Spleen (tissue), 11 donors: ENCODE data around the gene NAB1. TPM values are rescaled to one million over a fixed set of nuclear protein-coding genes. Genes with fewer than 3 reads are reported as not detected.

Experiments used
- DNase-seq: peaks from one replicate; pipeline ENCODE4 v3.0.0-alpha.2; 2020
- H3K27ac ChIP-seq, 8 donors: fragments of 200-600 bp; sonication (generic) in 7 of 8; 1 replicate in 4 of 8; 2 replicates in 4 of 8; pipeline versions ENCODE4 v1.5.0 to v1.8.0; 2016 to 2021; ENCODE audit warnings: inconsistent platforms in 4 of 8, mild to moderate bottlenecking in 4 of 8, moderate library complexity in 1 of 8
- H3K27me3 ChIP-seq, 7 donors: fragments of 200-600 bp; sonication (generic) in 6 of 7; replicated peaks in 1 of 7; 1 replicate in 4 of 7; 2 replicates in 3 of 7; pipeline versions ENCODE4 v1.5.0 to v1.8.0; 2016 to 2021; ENCODE audit warnings: inconsistent platforms in 3 of 7, mild to moderate bottlenecking in 1 of 7
- H3K36me3 ChIP-seq, 6 donors: fragments of 200-600 bp; sonication (generic) in 5 of 6; 1 replicate in 4 of 6; 2 replicates in 2 of 6; pipeline versions ENCODE4 v1.5.0 to v1.8.0; 2016 to 2021; ENCODE audit warnings: inconsistent platforms in 2 of 6
- H3K4me1 ChIP-seq, 6 donors: fragments of 200-600 bp; sonication (generic) in 5 of 6; 1 replicate in 3 of 6; 2 replicates in 3 of 6; pipeline versions ENCODE4 v1.5.0 to v1.8.0; 2016 to 2021; ENCODE audit warnings: inconsistent platforms in 3 of 6
- H3K4me3 ChIP-seq, 8 donors: fragments of 200-600 bp; sonication (generic) in 7 of 8; 1 replicate in 4 of 8; 2 replicates in 4 of 8; pipeline versions ENCODE4 v1.5.0 to v1.8.0; 2016 to 2021; ENCODE audit warnings: inconsistent platforms in 4 of 8, mild to moderate bottlenecking in 4 of 8, moderate library complexity in 2 of 8
- H3K9me3 ChIP-seq, 8 donors: fragments of 200-600 bp; sonication (generic) in 7 of 8; 1 replicate in 4 of 8; 2 replicates in 4 of 8; pipeline versions ENCODE4 v1.5.0 to v1.8.0; 2016 to 2021; ENCODE audit warnings: inconsistent platforms in 4 of 8
- CTCF ChIP-seq, 11 experiments: fragments of 200-600 bp in 7 of 11; fragments of 450-650 bp in 4 of 11; sonication (generic) in 4 of 11; IDR thresholded peaks in 8 of 11; conservative IDR thresholded peaks in 3 of 11; 1 replicate in 7 of 11; 2 replicates in 4 of 11; pipeline versions ENCODE4 v1.4.0 to v1.8.0; 2016 to 2021; ENCODE audit warnings: antibody characterized with exemption in 11 of 11, inconsistent platforms in 4 of 11, mild to moderate bottlenecking in 1 of 11
- POLR2A ChIP-seq, 3 donors: fragments of 450-650 bp; IDR thresholded peaks; one replicate each; pipeline ENCODE4 v1.5.1; 2017; ENCODE audit warnings: antibody characterized with exemption in 3 of 3, mild to moderate bottlenecking in 1 of 3
- POLR2AphosphoS5 ChIP-seq, 3 donors: sonication (generic); formaldehyde crosslinking; IDR thresholded peaks; one replicate each; pipeline ENCODE4 v1.5.1; 2017; ENCODE audit warnings: antibody characterized with exemption in 3 of 3
- whole genome bisulfite sequencing, 5 donors: extraction: QIAGEN DNeasy Blood & Tissue Kit in 3 of 5; methylation state at CpG; one replicate each; pipeline versions ENCODE4 v1.1.5 to v1.1.7; 2013 to 2018; 5-methylcytosine and 5-hydroxymethylcytosine counted together
- intact Hi-C: fragments of 100-400 bp; cut with DNase I; formaldehyde crosslinking; loops from one replicate; pipeline ENCODE4 v1.15.0; 2023; ENCODE audit warnings: low total_unique reads
- polyA plus RNA-seq, 3 donors: library from polyadenylated mRNA; stranded (reverse); fragments of 200-250 nt; gene quantifications; one replicate each; pipeline ENCODE4 v1.2.1, GENCODE V29; 2013
- total RNA-seq, 7 donors: library from RNA; depleted of rRNA in 3 of 7; stranded (reverse); fragments of >200 nt in 3 of 7; fragmentation: NEBNext Ultra II Directional in 4 of 7; extraction: Animal tissue kit (Norgen Biotek cat#: 25700) in 4 of 7; gene quantifications; one replicate each; pipeline versions ENCODE4 v1.1.0 to v1.2.1, GENCODE V29; 2016 to 2021
- donor health status: healthy with polysubstance abuse.
- donor health status: DM: no; HTN: no; CAD: no; lungs with moderate emphysema.
- donor health status: DM: no; HTN: no; CAD: no.
- donor health status: Bipolar disorder and iron deficiency.
- donor health status: healthy.
- donor health status: DM: no; HTN: no; CAD: no.
- donor health status: DM: yes; HTN: yes; CAD: no.

The NAB1 gene
- total and polyA plus RNA-seq, 10 donors: 8.8 to 44.7 (median 27.9) TPM

GRCh38 chr2:190648289-190649034 is 421 bp upstream of the NAB1 start:
- Histone ChIP-seq H3K9me3 (no peaks in the 10 kb centered on the region), H3K27ac (peak overlapping the region; percentile 59 to 98 (median 94)), H3K4me3 (peak overlapping the region; percentile 54 to 96 (median 86)), H3K36me3 (no peaks in the 10 kb centered on the region), H3K4me1 (peaks cover 11 to 58% (median 36%) of the 10 kb centered on the region in 6 donors), H3K27me3 (no peaks in the 10 kb centered on the region)
- peak; percentile 96 for DNase-seq
- TF ChIP-seq POLR2A (IDR thresholded peaks at IDR 0.05) (peak in 1 of 3 donors; percentile 53), POLR2AphosphoS5 (IDR thresholded peaks at IDR 0.05) (peak; percentile 59 to 79 (median 76)), CTCF (IDR thresholded peaks at IDR 0.05 in 8 of 11, conservative IDR thresholded peaks at IDR 0.05 in 3 of 11) (no peak)
- intact Hi-C loops: loop anchor here (10.0 kb wide), 1 partner anchor 114 kb away; the partner anchor contains the start of gene NEMP2
- WGBS, 5 donors: 0 to 1% (median 1%) methylated on average over 44 to 77 of the region's 78 CpGs

GRCh38 chr2:190649798-190650390 is 1.0 kb downstream of the NAB1 start:
- no peak for TF ChIP-seq POLR2A (IDR thresholded peaks at IDR 0.05)
- no peak for TF ChIP-seq CTCF (IDR thresholded peaks at IDR 0.05 in 8 of 11, conservative IDR thresholded peaks at IDR 0.05 in 3 of 11)
- TF ChIP-seq POLR2AphosphoS5 (IDR thresholded peaks at IDR 0.05): no peak
- Histone ChIP-seq H3K4me3 (peak overlapping the region; percentile 80 to 96 (median 91)), H3K36me3 (no peaks in the 10 kb centered on the region), H3K9me3 (no peaks in the 10 kb centered on the region), H3K27me3 (no peaks in the 10 kb centered on the region), H3K4me1 (peaks cover 11 to 73% (median 43%) of the 10 kb centered on the region in 6 donors), H3K27ac (peak overlapping the region; percentile 84 to 98 (median 94))
- intact Hi-C loops: loop anchor here (10.0 kb wide), 1 partner anchor 115 kb away; the partner anchor contains the start of gene NEMP2
- no peak for DNase-seq
- 0 to 1% (median 1%) methylated on average over 15 of the region's 15 CpGs for WGBS, 5 donors

GRCh38 chr2:190651413-190651812 is 2.5 kb downstream of the NAB1 start:
- 81 to 92% (median 89%) methylated on average over 2 of the region's 2 CpGs for WGBS, 5 donors

More at GRCh38 chr2:190651413-190651812, 2.5 kb downstream of the NAB1 start:
- Histone ChIP-seq H3K27ac (no peak overlapping the region), H3K9me3 (no peaks in the 10 kb centered on the region), H3K36me3 (no peaks in the 10 kb centered on the region), H3K4me1 (peaks cover 11 to 86% (median 52%) of the 10 kb centered on the region in 6 donors), H3K27me3 (no peaks in the 10 kb centered on the region), H3K4me3 (peak overlapping the region in 1 of 8 donors; percentile 86)
- no peak for DNase-seq
- TF ChIP-seq POLR2AphosphoS5 (IDR thresholded peaks at IDR 0.05) (no peak), POLR2A (IDR thresholded peaks at IDR 0.05) (no peak), CTCF (IDR thresholded peaks at IDR 0.05 in 8 of 11, conservative IDR thresholded peaks at IDR 0.05 in 3 of 11) (no peak)
- intact Hi-C loops: no loop called here
